ENCODE results near the gene ADCY5.
A peak's percentile ranks its signal among the peaks of the same experiment; 100 is the strongest.

ADCY5 gene

GRCh38 chr3:123322866-123323265, 126.0 kb downstream of the ADCY5 start:
- no peak for DNase-seq

- DNase-seq = no peak
Measured at GRCh38 chr3:123321806-123322205, 127.1 kb downstream of the ADCY5 start.

- no peak for DNase-seq
Measured at GRCh38 chr3:123320221-123320620, 128.7 kb downstream of the ADCY5 start.

- DNase-seq = no peak
Measured at GRCh38 chr3:123319760-123320159, 129.1 kb downstream of the ADCY5 start.

- DNase-seq = no peak
Measured at GRCh38 chr3:123318374-123318773, 130.5 kb downstream of the ADCY5 start.

GRCh38 chr3:123317716-123318115, 131.2 kb downstream of the ADCY5 start:
- no peak for DNase-seq

- no peak for DNase-seq
Measured at GRCh38 chr3:123315271-123315595, 133.7 kb downstream of the ADCY5 start.

- DNase-seq = peak; percentile 14
Measured at GRCh38 chr3:123314359-123315270, 134.3 kb downstream of the ADCY5 start.

- no peak for DNase-seq
Measured at GRCh38 chr3:123313889-123314288, 135.0 kb downstream of the ADCY5 start.

GRCh38 chr3:123312331-123313265, 136.3 kb downstream of the ADCY5 start:
- DNase-seq = no peak

GRCh38 chr3:123311201-123311600, 137.7 kb downstream of the ADCY5 start:
- no peak for DNase-seq

GRCh38 chr3:123310741-123311140, 138.1 kb downstream of the ADCY5 start:
- DNase-seq = no peak

GRCh38 chr3:123310186-123310585, 138.7 kb downstream of the ADCY5 start:
- no peak for DNase-seq

GRCh38 chr3:123307064-123307463, 141.8 kb downstream of the ADCY5 start:
- DNase-seq = no peak

- no peak for DNase-seq
Measured at GRCh38 chr3:123305192-123305591, 143.7 kb downstream of the ADCY5 start.

GRCh38 chr3:123303976-123304560, 144.8 kb downstream of the ADCY5 start:
- no peak for DNase-seq

GRCh38 chr3:123302961-123303360, 145.9 kb downstream of the ADCY5 start:
- no peak for DNase-seq

- DNase-seq = no peak
Measured at GRCh38 chr3:123301331-123302184, 147.3 kb downstream of the ADCY5 start.

- no peak for DNase-seq
Measured at GRCh38 chr3:123300583-123300982, 148.3 kb downstream of the ADCY5 start.

- no peak for DNase-seq
Measured at GRCh38 chr3:123300056-123300455, 148.8 kb downstream of the ADCY5 start.

- no peak for DNase-seq
Measured at GRCh38 chr3:123299581-123299980, 149.3 kb downstream of the ADCY5 start.

- no peak for DNase-seq
Measured at GRCh38 chr3:123298903-123299302, 150.0 kb downstream of the ADCY5 start.

- DNase-seq = no peak
Measured at GRCh38 chr3:123297627-123297899, 151.3 kb downstream of the ADCY5 start.

Data from NCI-H774 (cell line).